Measurements from ENCODE around the gene CDKN2AIPNL. TPM values are rescaled to one million over a fixed set of nuclear protein-coding genes. Genes with fewer than 3 reads are reported as not detected.

Gene CDKN2AIPNL
- total and polyA plus RNA-seq, 2 donors (not counting 1 experiment from before 2014, with no cell fraction given): 13.6 to 49.2 TPM

- Histone ChIP-seq H3K9ac (ENCODE audit: insufficient read depth, low read length) (no peak overlapping the region), H4K20me1 (ENCODE audit: control insufficient read depth, extremely low read depth, insufficient read depth, low read length) (no peaks in the 10 kb centered on the region), H3K4me3 (replicated peaks in 1 of 4; ENCODE audit: control extremely low read depth in 1 of 4, insufficient read depth in 1 of 4, low read depth in 3 of 4, low read length in 4 of 4) (no peak overlapping the region), H3K4me2 (ENCODE audit: extremely low read depth, insufficient read depth, low read length) (no peak overlapping the region), H2AFZ (ENCODE audit: low read length) (no peak overlapping the region), H3K36me3 (ENCODE audit: control insufficient read depth, insufficient read depth, low read length) (no peaks in the 10 kb centered on the region), H3K4me1 (ENCODE audit: control insufficient read depth, extremely low read depth, insufficient read depth, low read length) (no peaks in the 10 kb centered on the region), H3K9me3 (ENCODE audit: control insufficient read depth, insufficient read depth, low read depth, low read length) (no peaks in the 10 kb centered on the region), H3K27me3 (ENCODE audit: control insufficient read depth, insufficient read depth, low read length) (no peaks in the 10 kb centered on the region), H3K27ac (ENCODE audit: insufficient read depth, low read length) (no peak overlapping the region), H3K79me2 (ENCODE audit: control insufficient read depth, insufficient read depth, low read length) (no peaks in the 10 kb centered on the region)
- DNase-seq (ENCODE audit: low read depth in 2 of 2): no peak
- TF ChIP-seq CTCF (conservative IDR thresholded peaks at IDR 0.05 in 1 of 2, IDR thresholded peaks at IDR 0.05 in 1 of 2; ENCODE audit: low read depth in 1 of 2, low read length in 2 of 2) (no peak), EZH2 (IDR thresholded peaks at IDR 0.05; ENCODE audit: low read length, missing control alignments) (no peak)
These were observed 15.9 kb upstream of the CDKN2AIPNL start for GRCh38 chr5:134427540-134428041.

GRCh38 chr5:134426361-134426760 is 14.7 kb upstream of the CDKN2AIPNL start:
- Histone ChIP-seq H3K79me2 (ENCODE audit: control insufficient read depth, insufficient read depth, low read length) (no peaks in the 10 kb centered on the region), H3K9ac (ENCODE audit: insufficient read depth, low read length) (no peak overlapping the region), H3K27ac (ENCODE audit: insufficient read depth, low read length) (no peak overlapping the region), H3K9me3 (ENCODE audit: control insufficient read depth, insufficient read depth, low read depth, low read length) (no peaks in the 10 kb centered on the region), H3K4me1 (ENCODE audit: control insufficient read depth, extremely low read depth, insufficient read depth, low read length) (no peaks in the 10 kb centered on the region), H2AFZ (ENCODE audit: low read length) (no peak overlapping the region), H3K27me3 (ENCODE audit: control insufficient read depth, insufficient read depth, low read length) (no peaks in the 10 kb centered on the region), H3K4me2 (ENCODE audit: extremely low read depth, insufficient read depth, low read length) (no peak overlapping the region), H4K20me1 (ENCODE audit: control insufficient read depth, extremely low read depth, insufficient read depth, low read length) (no peaks in the 10 kb centered on the region), H3K36me3 (ENCODE audit: control insufficient read depth, insufficient read depth, low read length) (no peaks in the 10 kb centered on the region), H3K4me3 (replicated peaks in 1 of 4; ENCODE audit: control extremely low read depth in 1 of 4, insufficient read depth in 1 of 4, low read depth in 3 of 4, low read length in 4 of 4) (no peak overlapping the region)
- TF ChIP-seq CTCF (conservative IDR thresholded peaks at IDR 0.05 in 1 of 2, IDR thresholded peaks at IDR 0.05 in 1 of 2; ENCODE audit: low read depth in 1 of 2, low read length in 2 of 2) (no peak), EZH2 (IDR thresholded peaks at IDR 0.05; ENCODE audit: low read length, missing control alignments) (no peak)
- DNase-seq (ENCODE audit: low read depth in 2 of 2): no peak

GRCh38 chr5:134423376-134423775 is 11.7 kb upstream of the CDKN2AIPNL start:
- no peak for TF ChIP-seq EZH2 (IDR thresholded peaks at IDR 0.05; ENCODE audit: low read length, missing control alignments)
- no peak for TF ChIP-seq CTCF (conservative IDR thresholded peaks at IDR 0.05 in 1 of 2, IDR thresholded peaks at IDR 0.05 in 1 of 2; ENCODE audit: low read depth in 1 of 2, low read length in 2 of 2)
- no peaks in the 10 kb centered on the region for H3K36me3 ChIP-seq (ENCODE audit: control insufficient read depth, insufficient read depth, low read length)

More at GRCh38 chr5:134423376-134423775, 11.7 kb upstream of the CDKN2AIPNL start:
- no peak for DNase-seq (ENCODE audit: low read depth in 2 of 2)
- no peaks in the 10 kb centered on the region for H3K27me3 ChIP-seq (ENCODE audit: control insufficient read depth, insufficient read depth, low read length)
- no peak overlapping the region for H3K4me3 ChIP-seq (replicated peaks in 1 of 4; ENCODE audit: control extremely low read depth in 1 of 4, insufficient read depth in 1 of 4, low read depth in 3 of 4, low read length in 4 of 4)
- H2AFZ ChIP-seq (ENCODE audit: low read length): no peak overlapping the region
- no peaks in the 10 kb centered on the region for H3K4me1 ChIP-seq (ENCODE audit: control insufficient read depth, extremely low read depth, insufficient read depth, low read length)
- no peak overlapping the region for H3K4me2 ChIP-seq (ENCODE audit: extremely low read depth, insufficient read depth, low read length)
- no peaks in the 10 kb centered on the region for H4K20me1 ChIP-seq (ENCODE audit: control insufficient read depth, extremely low read depth, insufficient read depth, low read length)
- H3K9me3 ChIP-seq (ENCODE audit: control insufficient read depth, insufficient read depth, low read depth, low read length): no peaks in the 10 kb centered on the region
- H3K27ac ChIP-seq (ENCODE audit: insufficient read depth, low read length): no peak overlapping the region
- no peak overlapping the region for H3K9ac ChIP-seq (ENCODE audit: insufficient read depth, low read length)
- H3K79me2 ChIP-seq (ENCODE audit: control insufficient read depth, insufficient read depth, low read length): no peaks in the 10 kb centered on the region
